ENCODE results near the gene MMP15.

MMP15 gene

GRCh38 chr16:58034774-58035173 lies 9.2 kb downstream of the MMP15 start:
- no peak for DNase-seq (ENCODE audit: low read depth in 1 of 2, low spot score in 1 of 2)

DNA sequence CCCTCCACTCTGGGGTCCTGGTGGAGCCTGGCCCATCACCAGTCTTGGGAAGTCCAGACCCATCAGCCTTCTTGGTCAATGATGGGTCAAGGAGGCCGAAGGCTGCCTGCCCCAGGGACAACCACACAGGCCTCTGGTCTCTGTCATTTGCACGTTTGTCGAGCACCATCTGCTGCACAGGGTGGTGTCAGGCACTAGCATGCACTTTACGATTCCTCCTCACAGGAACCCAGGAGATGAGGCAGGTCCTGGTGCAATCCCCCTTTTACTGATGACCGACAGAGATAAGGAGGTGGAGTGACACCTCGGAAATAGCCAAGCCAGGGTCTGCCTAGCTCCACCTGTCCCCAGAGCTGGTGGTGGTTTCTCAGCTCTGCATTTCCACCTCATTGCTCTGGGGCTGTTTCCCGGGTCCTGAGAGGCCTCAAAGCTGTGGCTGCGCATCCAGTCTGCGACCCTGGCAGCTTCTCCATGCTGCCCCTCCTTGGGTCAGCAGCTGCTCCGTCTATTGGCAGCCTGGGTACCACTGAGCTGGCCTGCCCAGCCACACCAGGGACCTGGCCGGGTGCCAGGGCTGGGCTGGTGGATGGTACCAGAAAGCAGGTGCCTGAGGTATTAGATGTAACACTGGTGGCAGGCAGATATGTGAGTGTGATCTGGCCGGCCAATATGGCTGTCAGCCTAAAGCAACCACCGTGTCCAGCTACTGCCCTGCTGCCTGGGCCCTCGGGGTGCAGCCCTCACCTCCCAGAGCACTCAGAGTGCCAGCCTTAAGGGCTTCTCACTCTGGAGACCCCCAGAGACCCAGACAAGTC lies 10.0 kb downstream of the MMP15 start:
- DNase-seq (ENCODE audit: low read depth in 1 of 2, low spot score in 1 of 2), result no peak

- no peak for DNase-seq (ENCODE audit: low read depth in 1 of 2, low spot score in 1 of 2)
Measured at GRCh38 chr16:58036943-58037342, 11.4 kb downstream of the MMP15 start.

DNA sequence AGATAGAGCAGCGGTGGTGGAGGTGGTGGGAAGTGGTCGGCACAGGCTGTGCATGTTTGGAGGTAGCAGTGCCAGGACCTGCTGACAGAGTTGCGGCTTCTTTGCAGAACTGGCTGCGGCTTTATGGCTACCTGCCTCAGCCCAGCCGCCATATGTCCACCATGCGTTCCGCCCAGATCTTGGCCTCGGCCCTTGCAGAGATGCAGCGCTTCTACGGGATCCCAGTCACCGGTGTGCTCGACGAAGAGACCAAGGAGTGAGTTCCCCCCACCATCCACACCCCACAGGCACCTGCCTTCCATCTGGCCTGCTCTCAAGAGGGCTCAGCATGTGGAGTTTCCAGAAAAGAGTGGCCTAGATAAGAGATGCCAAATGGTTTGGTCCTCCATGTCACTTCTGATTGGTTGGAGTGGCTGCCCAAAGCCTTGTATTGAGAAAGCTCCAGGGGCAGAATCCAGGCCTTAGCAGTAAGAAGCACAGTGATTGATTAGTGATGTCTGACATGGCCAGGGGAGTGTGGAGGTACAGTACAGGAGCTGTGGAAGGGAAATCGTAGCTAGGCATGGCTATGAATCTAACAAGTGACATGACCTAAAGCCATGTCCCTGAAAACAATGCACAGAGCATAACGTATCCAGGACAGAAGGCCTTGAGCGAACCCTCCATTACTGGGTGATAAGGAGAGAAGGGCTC lies 12.0 kb downstream of the MMP15 start:
- DNase-seq (ENCODE audit: low read depth in 1 of 2, low spot score in 1 of 2), result no peak

- no peak for DNase-seq (ENCODE audit: low read depth in 1 of 2, low spot score in 1 of 2)
Measured at GRCh38 chr16:58038219-58038641, 12.7 kb downstream of the MMP15 start.

DNA sequence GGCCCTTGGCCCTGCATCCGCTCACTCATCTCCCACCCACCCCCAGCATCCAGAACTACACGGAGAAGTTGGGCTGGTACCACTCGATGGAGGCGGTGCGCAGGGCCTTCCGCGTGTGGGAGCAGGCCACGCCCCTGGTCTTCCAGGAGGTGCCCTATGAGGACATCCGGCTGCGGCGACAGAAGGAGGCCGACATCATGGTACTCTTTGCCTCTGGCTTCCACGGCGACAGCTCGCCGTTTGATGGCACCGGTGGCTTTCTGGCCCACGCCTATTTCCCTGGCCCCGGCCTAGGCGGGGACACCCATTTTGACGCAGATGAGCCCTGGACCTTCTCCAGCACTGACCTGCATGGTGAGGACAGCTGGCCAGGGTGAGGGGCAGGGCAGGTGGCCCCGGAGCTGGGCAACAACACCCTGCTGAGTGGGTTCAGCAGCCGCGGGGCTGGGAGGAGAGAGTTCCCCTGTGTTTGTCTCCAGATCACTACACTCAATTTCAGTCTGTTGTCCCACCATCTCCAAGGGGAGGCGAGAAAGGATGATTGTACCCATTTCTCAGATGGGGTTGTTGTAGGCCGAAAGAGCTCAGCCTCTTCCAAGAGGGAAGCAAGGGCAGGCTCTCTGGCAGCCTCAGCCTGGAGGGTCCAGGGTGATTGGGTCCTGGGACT lies 14.4 kb downstream of the MMP15 start:
- DNase-seq (ENCODE audit: low read depth in 1 of 2, low spot score in 1 of 2), result no peak

GRCh38 chr16:58040496-58040846 lies 14.9 kb downstream of the MMP15 start:
- DNase-seq (ENCODE audit: low read depth in 1 of 2, low spot score in 1 of 2), result no peak

GRCh38 chr16:58040945-58041627 lies 15.5 kb downstream of the MMP15 start:
- no peak for DNase-seq (ENCODE audit: low read depth in 1 of 2, low spot score in 1 of 2)

GRCh38 chr16:58041628-58041955 lies 16.0 kb downstream of the MMP15 start:
- DNase-seq (ENCODE audit: low read depth in 1 of 2, low spot score in 1 of 2), result no peak

- no peak for DNase-seq (ENCODE audit: low read depth in 1 of 2, low spot score in 1 of 2)
Measured at GRCh38 chr16:58042001-58042885, 16.7 kb downstream of the MMP15 start.

DNA sequence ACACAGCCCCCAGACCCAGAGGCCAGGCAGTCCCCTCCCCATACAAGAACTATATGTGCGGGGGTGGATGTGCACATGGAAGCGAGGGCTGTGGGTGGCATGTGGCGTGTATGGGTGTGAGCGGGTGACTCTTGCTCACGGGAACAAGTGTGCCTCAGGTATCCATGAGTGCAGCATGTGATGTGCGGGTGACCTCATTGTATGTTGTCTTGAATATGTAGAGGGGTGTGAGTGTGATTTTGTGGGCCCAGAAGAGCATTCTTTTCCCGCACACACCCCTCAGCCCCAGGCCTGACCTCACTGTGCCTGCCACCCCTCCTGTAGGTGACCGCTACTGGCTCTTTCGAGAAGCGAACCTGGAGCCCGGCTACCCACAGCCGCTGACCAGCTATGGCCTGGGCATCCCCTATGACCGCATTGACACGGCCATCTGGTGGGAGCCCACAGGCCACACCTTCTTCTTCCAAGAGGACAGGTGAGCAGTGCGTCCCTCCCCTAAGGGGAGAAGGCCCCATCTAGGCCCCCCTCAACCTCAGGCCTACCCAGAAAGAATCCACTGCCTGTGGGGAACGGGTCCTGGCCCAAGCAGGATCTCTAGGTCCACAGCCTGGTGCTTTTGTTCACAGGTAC lies 17.4 kb downstream of the MMP15 start:
- DNase-seq (ENCODE audit: low read depth in 1 of 2, low spot score in 1 of 2), result no peak

DNA sequence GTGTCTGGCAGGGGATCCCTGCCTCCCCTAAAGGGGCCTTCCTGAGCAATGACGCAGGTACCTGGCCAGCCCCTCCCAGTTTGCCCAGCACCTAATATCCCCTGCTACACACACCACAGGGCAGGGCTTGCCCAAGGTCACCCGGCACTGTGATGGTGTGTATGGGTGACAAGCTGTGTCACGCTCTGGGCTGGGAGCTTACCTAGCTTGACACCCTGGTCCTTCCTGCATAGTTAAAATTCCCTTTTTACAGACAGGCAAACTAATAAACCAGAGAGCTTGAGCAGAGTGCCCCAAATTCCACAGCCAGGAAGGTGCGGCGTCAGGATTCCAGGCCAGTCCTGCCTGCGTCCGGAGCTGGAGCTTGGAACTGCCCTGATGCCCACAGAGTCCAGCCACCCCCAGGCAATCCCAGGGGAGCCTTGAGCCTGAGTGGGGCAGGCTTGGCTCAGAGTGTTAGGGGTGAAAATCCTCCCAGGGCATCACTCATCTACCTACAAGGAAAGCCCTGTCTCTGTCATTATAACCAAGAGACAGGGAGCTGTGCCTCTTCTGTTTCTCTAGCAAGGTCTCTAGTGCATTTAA lies 18.1 kb downstream of the MMP15 start:
- no peak for DNase-seq (ENCODE audit: low read depth in 1 of 2, low spot score in 1 of 2)

- DNase-seq (ENCODE audit: low read depth in 1 of 2, low spot score in 1 of 2), result no peak
Measured at GRCh38 chr16:58044266-58045019, 18.9 kb downstream of the MMP15 start.

DNA sequence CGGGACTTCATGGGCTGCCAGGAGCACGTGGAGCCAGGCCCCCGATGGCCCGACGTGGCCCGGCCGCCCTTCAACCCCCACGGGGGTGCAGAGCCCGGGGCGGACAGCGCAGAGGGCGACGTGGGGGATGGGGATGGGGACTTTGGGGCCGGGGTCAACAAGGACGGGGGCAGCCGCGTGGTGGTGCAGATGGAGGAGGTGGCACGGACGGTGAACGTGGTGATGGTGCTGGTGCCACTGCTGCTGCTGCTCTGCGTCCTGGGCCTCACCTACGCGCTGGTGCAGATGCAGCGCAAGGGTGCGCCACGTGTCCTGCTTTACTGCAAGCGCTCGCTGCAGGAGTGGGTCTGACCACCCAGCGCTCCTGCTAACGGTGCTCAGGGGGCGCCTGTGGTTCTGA lies 19.5 kb downstream of the MMP15 start:
- DNase-seq (ENCODE audit: low read depth in 1 of 2, low spot score in 1 of 2), result no peak

DNA sequence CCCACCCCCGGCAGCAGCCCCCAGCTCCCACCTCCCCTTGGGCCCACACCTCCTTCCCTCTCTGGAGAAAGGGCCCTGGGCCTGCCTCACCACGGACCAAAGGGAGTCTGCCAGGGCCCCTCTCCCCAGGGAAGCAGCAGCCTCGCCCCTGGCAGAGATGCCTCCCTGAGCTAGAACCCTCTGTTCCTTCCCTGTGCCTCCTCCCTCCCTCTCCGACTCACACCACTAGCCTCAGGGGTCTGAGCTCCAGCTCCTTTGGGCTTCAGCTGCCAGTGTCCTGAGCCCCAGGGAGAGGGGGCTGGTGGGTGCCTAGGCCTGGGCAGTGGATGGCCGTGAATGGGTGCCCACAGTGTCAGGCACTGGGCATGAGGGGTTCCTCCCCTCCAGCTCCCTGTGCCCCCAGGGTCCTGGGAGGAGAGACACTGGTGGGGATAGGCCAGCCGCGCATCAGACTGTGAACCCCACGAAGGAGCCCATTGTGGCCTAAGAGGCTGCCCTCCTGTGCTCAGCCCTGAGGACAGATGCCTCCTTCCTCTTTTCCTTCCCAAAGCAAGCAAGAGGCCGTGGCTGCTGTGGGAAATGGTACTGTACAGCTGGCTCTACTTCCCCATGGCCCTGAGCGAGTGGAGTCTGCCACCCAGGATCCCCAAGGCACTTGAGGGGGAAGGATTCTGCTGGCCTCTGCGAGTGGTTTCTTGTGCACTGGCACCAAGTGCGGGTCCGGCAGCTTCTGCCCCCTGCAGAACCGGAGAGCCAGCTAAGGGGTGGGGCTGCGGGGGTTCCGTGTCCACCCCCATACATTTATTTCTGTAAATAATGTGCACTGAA lies 20.7 kb downstream of the MMP15 start:
- DNase-seq (ENCODE audit: low read depth in 1 of 2, low spot score in 1 of 2), result no peak

GRCh38 chr16:58046936-58047335 lies 21.4 kb downstream of the MMP15 start:
- DNase-seq (ENCODE audit: low read depth in 1 of 2, low spot score in 1 of 2), result no peak

GRCh38 chr16:58047557-58048348 lies 22.2 kb downstream of the MMP15 start:
- no peak for DNase-seq (ENCODE audit: low read depth in 1 of 2, low spot score in 1 of 2)

Measured in activated CD4-positive, alpha-beta T cell treated with anti-CD3 and anti-CD28 coated beads, Interleukin-2, amount 50 U/mL, for 24 hours (primary cell).